Measurements from ENCODE around the gene RNF182.
"Not testable (repeated sequence)": the region's sequence is repeated elsewhere in the genome, so short reads cannot be mapped to it uniquely, and the experiment has no call there.

RNF182 gene

GRCh38 chr6:13924949-13925881 lies at the start of gene RNF182:
Gene RNF182 (plus strand): TSS chr6:13924952. CDS start chr6:13977120, 52,168 bp downstream.
- peak within 1 kb of the TSS; percentile 73 for H3K4me3 Mint-ChIP-seq
- DNase-seq: peak; percentile 64
- CTCF ChIA-PET: interaction anchor here (2.0 kb wide), 1 partner anchor 17 kb away, joined by 7 read pairs; no protein-coding TSS in a partner anchor
- H3K9me3 Mint-ChIP-seq: no peaks in the 10 kb centered on the region
- H3K4me1 Mint-ChIP-seq: peaks cover 13% of the 10 kb centered on the region
- H3K27ac Mint-ChIP-seq: no peak within 1 kb of the TSS
- peaks cover 54% of the 10 kb centered on the region for H3K27me3 Mint-ChIP-seq
- no peaks in the 10 kb centered on the region for H3K36me3 Mint-ChIP-seq

- Mint-ChIP-seq H3K27me3 (peaks cover 27% of the 10 kb centered on the region), H3K4me1 (peaks cover 16% of the 10 kb centered on the region), H3K27ac (no peak overlapping the region), H3K4me3 (no peak overlapping the region), H3K9me3 (no peaks in the 10 kb centered on the region), H3K36me3 (no peaks in the 10 kb centered on the region)
- CTCF ChIA-PET: no interaction called here
- no peak for DNase-seq
These were observed 47.7 kb upstream of the RNF182 start for GRCh38 chr6:13877051-13877450.

- not testable (repeated sequence) for H3K4me1 Mint-ChIP-seq, H3K4me3 Mint-ChIP-seq, H3K27me3 Mint-ChIP-seq, H3K9me3 Mint-ChIP-seq, H3K27ac Mint-ChIP-seq, DNase-seq, H3K36me3 Mint-ChIP-seq
- CTCF ChIA-PET: interaction anchor here (0.7 kb wide), 1 partner anchor 10 kb away, joined by 3 read pairs; no protein-coding TSS in a partner anchor
These were observed 44.6 kb upstream of the RNF182 start for GRCh38 chr6:13880061-13880663.

GRCh38 chr6:13881621-13882165 lies 43.1 kb upstream of the RNF182 start:
- Mint-ChIP-seq H3K9me3 (no peaks in the 10 kb centered on the region), H3K36me3 (no peaks in the 10 kb centered on the region), H3K4me3 (no peak overlapping the region), H3K4me1 (no peaks in the 10 kb centered on the region), H3K27me3 (peaks cover 8% of the 10 kb centered on the region), H3K27ac (no peak overlapping the region)
- CTCF ChIA-PET: no interaction called here
- DNase-seq: no peak

- CTCF ChIA-PET: interaction anchor here (3.7 kb wide), 1 partner anchor 10 kb away, joined by 16 read pairs; no protein-coding TSS in a partner anchor
These were observed 40.8 kb upstream of the RNF182 start for GRCh38 chr6:13883966-13884365.

GRCh38 chr6:13884397-13884796 lies 40.4 kb upstream of the RNF182 start:
- Mint-ChIP-seq H3K27ac (no peak overlapping the region), H3K4me3 (no peak overlapping the region), H3K4me1 (no peaks in the 10 kb centered on the region), H3K36me3 (no peaks in the 10 kb centered on the region), H3K9me3 (no peaks in the 10 kb centered on the region), H3K27me3 (peaks cover 4% of the 10 kb centered on the region)
- CTCF ChIA-PET: interaction anchor here (3.7 kb wide), 1 partner anchor 10 kb away, joined by 16 read pairs; no protein-coding TSS in a partner anchor
- no peak for DNase-seq

More at GRCh38 chr6:13883966-13884365, 40.8 kb upstream of the RNF182 start:
- no peak for DNase-seq
- Mint-ChIP-seq H3K9me3 (no peaks in the 10 kb centered on the region), H3K27me3 (peaks cover 4% of the 10 kb centered on the region), H3K36me3 (no peaks in the 10 kb centered on the region), H3K4me3 (no peak overlapping the region), H3K27ac (no peak overlapping the region), H3K4me1 (no peaks in the 10 kb centered on the region)

- no peak for DNase-seq
- Mint-ChIP-seq H3K4me1 (no peaks in the 10 kb centered on the region), H3K27ac (no peak overlapping the region), H3K4me3 (no peak overlapping the region), H3K27me3 (peaks cover 4% of the 10 kb centered on the region), H3K9me3 (no peaks in the 10 kb centered on the region), H3K36me3 (no peaks in the 10 kb centered on the region)
- CTCF ChIA-PET: interaction anchor here (1.0 to 3.7 kb wide), 4 partner anchors 11 to 181 kb away, joined by 3 to 16 read pairs (median 6); no protein-coding TSS in a partner anchor
These were observed 39.2 kb upstream of the RNF182 start for GRCh38 chr6:13885601-13886000.

GRCh38 chr6:13886949-13887348 lies 37.8 kb upstream of the RNF182 start:
- Mint-ChIP-seq H3K4me3 (no peak overlapping the region), H3K9me3 (no peaks in the 10 kb centered on the region), H3K36me3 (no peaks in the 10 kb centered on the region), H3K4me1 (no peaks in the 10 kb centered on the region), H3K27ac (no peak overlapping the region), H3K27me3 (no peaks in the 10 kb centered on the region)
- CTCF ChIA-PET: interaction anchor here (1.1 to 3.7 kb wide), 2 partner anchors 13 to 16 kb away, joined by 8 to 16 read pairs; no protein-coding TSS in a partner anchor
- no peak for DNase-seq

- H3K4me3 Mint-ChIP-seq: no peak overlapping the region
- no peaks in the 10 kb centered on the region for H3K36me3 Mint-ChIP-seq
- no peak for DNase-seq
- CTCF ChIA-PET: no interaction called here
- peaks cover 16% of the 10 kb centered on the region for H3K27me3 Mint-ChIP-seq
- no peaks in the 10 kb centered on the region for H3K4me1 Mint-ChIP-seq
- H3K27ac Mint-ChIP-seq: no peak overlapping the region
- no peaks in the 10 kb centered on the region for H3K9me3 Mint-ChIP-seq
These were observed 32.6 kb upstream of the RNF182 start for GRCh38 chr6:13892017-13892645.

GRCh38 chr6:13902922-13903321 lies 21.8 kb upstream of the RNF182 start:
- Mint-ChIP-seq H3K27ac (no peak overlapping the region), H3K27me3 (peaks cover 32% of the 10 kb centered on the region), H3K36me3 (no peaks in the 10 kb centered on the region), H3K4me1 (no peaks in the 10 kb centered on the region), H3K9me3 (no peaks in the 10 kb centered on the region), H3K4me3 (no peak overlapping the region)
- no peak for DNase-seq
- CTCF ChIA-PET: interaction anchor here (0.7 to 1.4 kb wide), 2 partner anchors 163 to 1739 kb away, joined by 3 read pairs; no protein-coding TSS in a partner anchor

- peaks cover 30% of the 10 kb centered on the region for H3K27me3 Mint-ChIP-seq
- H3K4me3 Mint-ChIP-seq: no peak overlapping the region
- no peaks in the 10 kb centered on the region for H3K9me3 Mint-ChIP-seq
- no peaks in the 10 kb centered on the region for H3K4me1 Mint-ChIP-seq
- H3K27ac Mint-ChIP-seq: no peak overlapping the region
- H3K36me3 Mint-ChIP-seq: no peaks in the 10 kb centered on the region
- DNase-seq: no peak
- CTCF ChIA-PET: interaction anchor here (0.7 to 1.4 kb wide), 2 partner anchors 163 to 1738 kb away, joined by 3 read pairs; no protein-coding TSS in a partner anchor
These were observed 21.4 kb upstream of the RNF182 start for GRCh38 chr6:13903364-13903763.

- Mint-ChIP-seq H3K4me1 (peaks cover 2% of the 10 kb centered on the region), H3K4me3 (no peak overlapping the region), H3K27ac (no peak overlapping the region), H3K36me3 (no peaks in the 10 kb centered on the region), H3K27me3 (peaks cover 32% of the 10 kb centered on the region), H3K9me3 (no peaks in the 10 kb centered on the region)
- CTCF ChIA-PET: no interaction called here
- DNase-seq: no peak
These were observed 17.8 kb upstream of the RNF182 start for GRCh38 chr6:13907001-13907350.

GRCh38 chr6:13907614-13908215 lies 17.0 kb upstream of the RNF182 start:
- no peak overlapping the region for H3K27ac Mint-ChIP-seq
- no peak for DNase-seq
- H3K27me3 Mint-ChIP-seq: peaks cover 27% of the 10 kb centered on the region
- H3K36me3 Mint-ChIP-seq: no peaks in the 10 kb centered on the region
- CTCF ChIA-PET: interaction anchor here (1.0 to 2.1 kb wide), 6 partner anchors 17 to 159 kb away, joined by 3 to 13 read pairs (median 6); partner anchors contain the start of gene RNF182
- no peaks in the 10 kb centered on the region for H3K9me3 Mint-ChIP-seq
- H3K4me1 Mint-ChIP-seq: peaks cover 2% of the 10 kb centered on the region
- H3K4me3 Mint-ChIP-seq: no peak overlapping the region
